GM12874 (cell line): ENCODE measurements around the gene HTR4.

Experiments
- CTCF ChIP-seq: IDR thresholded peaks from 2 replicates; pipeline ENCODE4 v1.5.1; 2011; ENCODE audit warnings: low read depth, mild to moderate bottlenecking, control low read depth, low read length, moderate library complexity; ENCODE audit not compliant: insufficient read depth

The HTR4 gene

GRCh38 chr5:148446611-148447010, 207.7 kb downstream of the HTR4 start:
- no peak for TF ChIP-seq CTCF

- no peak for TF ChIP-seq CTCF
Observed at GRCh38 chr5:148445578-148445977, 208.7 kb downstream of the HTR4 start.

- peak; percentile 47; the same call in 1 of the 2 replicates for TF ChIP-seq CTCF
Observed at GRCh38 chr5:148443998-148444397, 210.3 kb downstream of the HTR4 start.

- no peak for TF ChIP-seq CTCF
Observed at GRCh38 chr5:148443241-148443640, 211.1 kb downstream of the HTR4 start.

- TF ChIP-seq CTCF: no peak
Observed at GRCh38 chr5:148438933-148439332, 215.4 kb downstream of the HTR4 start.

GRCh38 chr5:148437249-148437648, 217.1 kb downstream of the HTR4 start:
- no peak for TF ChIP-seq CTCF

GRCh38 chr5:148436029-148436428, 218.3 kb downstream of the HTR4 start:
- TF ChIP-seq CTCF: no peak

GRCh38 chr5:148433826-148434225, 220.5 kb downstream of the HTR4 start:
- TF ChIP-seq CTCF: no peak
